GM12878 (cell line): ENCODE data around the gene NGDN. TPM values are rescaled to one million over a fixed set of nuclear protein-coding genes. Genes with fewer than 3 reads are reported as not detected.

Experiments used
- ATAC-seq: fragments of 200-7000 bp; cut with Tn5 transposase; 3 replicates; pipeline ENCODE4 v1.9.1; 2020; ENCODE audit warnings: mild to moderate bottlenecking, moderate library complexity
- BruUV-seq: library from RNA; stranded (reverse); fragments of 400-500 nt; replicated peaks from 2 replicates; lab custom pipeline; 2021; lab: Mats Ljungman, UMichigan
- CTCF ChIA-PET: fragments of 300-600 bp; sonication (Branson Sonifier 250); formaldehyde crosslinking; extraction: SDS; loops from one replicate; lab custom pipeline; 2021; ENCODE audit warnings: inconsistent platforms; lab: Yijun Ruan, JAX
- POLR2A ChIA-PET: fragments of 350-600 bp; formaldehyde crosslinking; extraction: SDS; loops from one replicate; lab custom pipeline; 2021; ENCODE audit warnings: inconsistent platforms; lab: Charles Lee
- RAD21 ChIA-PET: fragments of 300-600 bp; sonication (Branson Sonifier 250); formaldehyde crosslinking; loops from one replicate; lab custom pipeline; 2023; ENCODE audit warnings: antibody characterized with exemption; ENCODE audit not compliant: unreplicated experiment; lab: Charles Lee
- SMC1A ChIA-PET: fragments of 300-600 bp; sonication (Branson Sonifier 250); formaldehyde crosslinking; loops from one replicate; lab custom pipeline; 2023; ENCODE audit not compliant: unreplicated experiment, uncharacterized antibody; lab: Charles Lee
- DNase-seq: peaks from one replicate; pipeline ENCODE4 v3.0.0-alpha.2; 2011; ENCODE audit warnings: low read depth, low spot score
- FAIRE-seq: peaks from 3 replicates; lab custom pipeline; 2011; peaks lifted over from hg19 to GRCh38; lab: Jason Lieb, UNC
- H2AFZ ChIP-seq: 2 replicates; pipeline ENCODE4 v1.6.0; 2011; ENCODE audit warnings: low read depth, low read length, control low read depth; ENCODE audit not compliant: control insufficient read depth
- H3K27ac ChIP-seq: 2 replicates; pipeline ENCODE4 v1.5.1; 2011; ENCODE audit warnings: control low read depth; ENCODE audit not compliant: control insufficient read depth, insufficient read depth
- H3K27me3 ChIP-seq, 2 experiments: replicated peaks in 1 of 2; 2 replicates each; pipeline versions ENCODE4 v1.6.0 to v1.6.1; 2011; ENCODE audit warnings: low read length in 1 of 2; ENCODE audit not compliant: control insufficient read depth in 2 of 2, insufficient read depth in 2 of 2
- H3K36me3 ChIP-seq, 2 experiments: 2 replicates each; pipeline ENCODE4 v1.5.1; 2011; ENCODE audit warnings: low read length in 1 of 2; ENCODE audit not compliant: control insufficient read depth in 2 of 2, insufficient read depth in 2 of 2
- H3K4me1 ChIP-seq: 2 replicates; pipeline ENCODE4 v1.6.1; 2011; ENCODE audit warnings: mild to moderate bottlenecking, low read length, moderate library complexity, mixed read lengths; ENCODE audit not compliant: control insufficient read depth, insufficient read depth
- H3K4me2 ChIP-seq: 2 replicates; pipeline ENCODE4 v1.6.0; 2011; ENCODE audit warnings: control low read depth; ENCODE audit not compliant: control insufficient read depth, insufficient read depth
- H3K4me3 ChIP-seq: fragments of 200-600 bp; sonication (generic); 2 replicates; pipeline ENCODE4 v1.5.1; 2016
- H3K79me2 ChIP-seq: 2 replicates; pipeline ENCODE4 v1.6.0; 2011; ENCODE audit warnings: low read length; ENCODE audit not compliant: control insufficient read depth, insufficient read depth
- H3K9ac ChIP-seq: 2 replicates; pipeline ENCODE4 v1.8.0; 2011; ENCODE audit warnings: low read length, control low read depth, mixed read lengths; ENCODE audit not compliant: control insufficient read depth, insufficient read depth
- H3K9me3 ChIP-seq: replicated peaks from 3 replicates; pipeline ENCODE4 v1.5.1; 2011; ENCODE audit warnings: mild to moderate bottlenecking, low read length; ENCODE audit not compliant: control insufficient read depth, insufficient read depth
- H4K20me1 ChIP-seq: 2 replicates; pipeline ENCODE4 v1.6.0; 2011; ENCODE audit not compliant: control insufficient read depth, insufficient read depth
- ESRRA ChIP-seq: IDR thresholded peaks from 2 replicates; pipeline ENCODE4 v1.6.1; 2012; ENCODE audit warnings: mild to moderate bottlenecking, low read length, improper control_type of control experiment
- GATAD2B ChIP-seq: fragments of 450-650 bp; conservative IDR thresholded peaks from 2 replicates; pipeline ENCODE4 v1.6.1; 2017; ENCODE audit warnings: low read depth, mild to moderate bottlenecking, moderate library complexity
- KDM1A ChIP-seq: fragments of 200-600 bp; sonication (generic); IDR thresholded peaks from 2 replicates; pipeline ENCODE4 v1.6.1; 2016; ENCODE audit warnings: borderline replicate concordance
- LARP7 ChIP-seq: fragments of 450-650 bp; IDR thresholded peaks from 2 replicates; pipeline ENCODE4 v1.6.1; 2017; ENCODE audit warnings: mild to moderate bottlenecking
- MLLT1 ChIP-seq: fragments of 450-650 bp; IDR thresholded peaks from 2 replicates; pipeline ENCODE4 v1.6.1; 2016; ENCODE audit warnings: mild to moderate bottlenecking
- NR2F1 ChIP-seq: fragments of 450-650 bp; conservative IDR thresholded peaks from 2 replicates; pipeline ENCODE4 v1.6.1; 2017; ENCODE audit warnings: mild to moderate bottlenecking
- POLR2AphosphoS2 ChIP-seq: IDR thresholded peaks from 2 replicates; pipeline ENCODE4 v1.6.1; 2011; ENCODE audit warnings: low read depth, mild to moderate bottlenecking, low read length, improper control_type of control experiment, moderate library complexity
- RB1 ChIP-seq: fragments of 450-650 bp; formaldehyde crosslinking; IDR thresholded peaks from 2 replicates; pipeline ENCODE4 v1.6.1; 2017; ENCODE audit warnings: mild to moderate bottlenecking, borderline replicate concordance
- RUNX3 ChIP-seq: IDR thresholded peaks from 2 replicates; pipeline ENCODE4 v1.6.1; 2012; ENCODE audit warnings: low read length, inconsistent platforms
- ZNF687 ChIP-seq: fragments of 450-650 bp; IDR thresholded peaks from 2 replicates; pipeline ENCODE4 v1.6.1; 2017; ENCODE audit warnings: mild to moderate bottlenecking, moderate library complexity
- WGBS: methylation state at CpG from one replicate; pipeline ENCODE4 v1.1.6; 2016; ENCODE audit warnings: low lambda C conversion rate; ENCODE audit not compliant: insufficient replicate concordance, insufficient coverage; ENCODE audit errors: missing lambda C conversion rate; 5-methylcytosine and 5-hydroxymethylcytosine counted together
- in situ Hi-C: fragments of 300-500 bp; cut with MboI; formaldehyde crosslinking; loops from 9 replicates; pipeline ENCODE4 v1.14.3; 2018; ENCODE audit warnings: mixed read lengths
- intact Hi-C: fragments of 100-400 bp; cut with micrococcal nuclease; formaldehyde crosslinking; loops from one replicate; pipeline ENCODE4 v1.14.2; 2022; ENCODE audit not compliant: unreplicated experiment
- polyA plus RNA-seq, 11 experiments: library from polyadenylated mRNA; depleted of rRNA in 4 of 11; unstranded in 6 of 11; stranded (reverse) in 5 of 11; fragments of >200 nt; fragmentation: Nextera tagmentation in 4 of 11; fragmentation: Illumina TruSeq in 1 of 11; extraction: Ambion mirVana in 4 of 11; extraction: Trizol in 1 of 11; gene quantifications; 1 replicate in 1 of 11; 2 replicates in 10 of 11; pipeline versions ENCODE4 v1.2.1 to v1.2.3, GENCODE V29; 2011 to 2016; ENCODE audit warnings: inconsistent platforms in 2 of 11, missing spikeins in 2 of 11, low read depth in 1 of 11
- total RNA-seq, 4 experiments: library from RNA; depleted of rRNA in 3 of 4; stranded (reverse); fragments of >200 nt in 3 of 4; fragmentation: Illumina TruSeq in 1 of 4; extraction: Trizol in 1 of 4; gene quantifications; 2 replicates each; pipeline versions ENCODE4 v1.2.1 to v1.2.3, GENCODE V29; 2013 to 2021

The NGDN gene
- total and polyA plus RNA-seq, 10 of the 15 experiments (the other 5 are each of a cell fraction or from before 2014, with no cell fraction given): 40.4 to 163 (median 71.4) TPM

GRCh38 chr14:23465261-23465660 is 4.2 kb upstream of the NGDN start:
- intact Hi-C loops: loop anchor here (5.0 kb wide), 1 partner anchor 143 kb away; the partner anchor contains the start of gene PABPN1
- no TSS peak for BruUV-seq
- no peak overlapping the region for H2AFZ ChIP-seq
- H3K4me3 ChIP-seq: no peak overlapping the region
- ChIA-PET POLR2A (interaction anchor here (0.7 kb wide), 1 partner anchor 82 kb away, joined by 3 read pairs; no protein-coding TSS in a partner anchor), CTCF (interaction anchor here (1.1 kb wide), 1 partner anchor 13 kb away, joined by 6 read pairs; no protein-coding TSS in a partner anchor), RAD21 (no interaction called here), SMC1A (no interaction called here)
- no peaks in the 10 kb centered on the region for H3K36me3 ChIP-seq
- no peak for ATAC-seq
- no peak overlapping the region for H3K9ac ChIP-seq
- in situ Hi-C loops: no loop called here
- no peak for FAIRE-seq
- H3K27ac ChIP-seq: no peak overlapping the region
- peaks cover 7% of the 10 kb centered on the region for H3K79me2 ChIP-seq
- peaks cover 3% of the 10 kb centered on the region; the same call in 1 of the 3 replicates for H3K9me3 ChIP-seq
- H3K27me3 ChIP-seq: no peaks in the 10 kb centered on the region
- no peak for TF ChIP-seq GATAD2B
- 19% methylated on average over 3 of the region's 3 CpGs for WGBS
- H3K4me2 ChIP-seq: no peak overlapping the region
- no peaks in the 10 kb centered on the region for H4K20me1 ChIP-seq
- no peak for DNase-seq
- H3K4me1 ChIP-seq: peaks cover 6% of the 10 kb centered on the region

GRCh38 chr14:23468704-23469126 is 788 bp upstream of the NGDN start:
- FAIRE-seq: no peak
- H3K4me3 ChIP-seq: peak overlapping the region; percentile 37; the same call in 1 of the 2 replicates
- TSS peak; percentile 58 for BruUV-seq
- H3K9me3 ChIP-seq: peaks cover 3% of the 10 kb centered on the region; the same call in 1 of the 3 replicates
- peaks cover 8% of the 10 kb centered on the region for H3K4me1 ChIP-seq
- POLR2A ChIA-PET: interaction anchor here (0.5 kb wide), 1 partner anchor 35 kb away, joined by 4 read pairs; no protein-coding TSS in a partner anchor
- ATAC-seq: peak; percentile 2; the same call in 1 of the 3 replicates
- RAD21 ChIA-PET: interaction anchor here (0.6 to 0.7 kb wide), 2 partner anchors 120 to 200 kb away, joined by 3 to 4 read pairs; no protein-coding TSS in a partner anchor
- H3K9ac ChIP-seq: no peak overlapping the region; the same call in 1 of the 2 replicates
- peak overlapping the region; percentile 43 for H3K27ac ChIP-seq
- in situ Hi-C loops (no loop called here), intact Hi-C loops (loop anchor here (5.0 kb wide), 1 partner anchor 146 kb away; the partner anchor contains the start of gene PABPN1)
- peak overlapping the region; percentile 96 for H2AFZ ChIP-seq
- DNase-seq: no peak
- no peaks in the 10 kb centered on the region for H4K20me1 ChIP-seq
- WGBS: 92% methylated on average over 15 of the region's 15 CpGs
- CTCF ChIA-PET: interaction anchor here (1.0 to 2.7 kb wide), 10 partner anchors 8 to 348 kb away, joined by 3 to 10 read pairs (median 4); partner anchors contain the start of gene PABPN1
- no peaks in the 10 kb centered on the region for H3K27me3 ChIP-seq
- H3K4me2 ChIP-seq: peak overlapping the region; percentile 74
- peaks cover 0 to 11% of the 10 kb centered on the region in 2 experiments; a peak in 2 of 4 replicates for H3K36me3 ChIP-seq
- peaks cover 16% of the 10 kb centered on the region for H3K79me2 ChIP-seq
- SMC1A ChIA-PET: interaction anchor here (1.3 kb wide), 2 partner anchors 146 to 179 kb away, joined by 3 to 4 read pairs; no protein-coding TSS in a partner anchor
- TF ChIP-seq ZNF687 (no peak), LARP7 (0 out of 2 replicates have a peak, but pooled peaks have one; percentile 71), POLR2AphosphoS2 (no peak), ESRRA (no peak), RUNX3 (no peak), MLLT1 (peak; percentile 94), NR2F1 (0 out of 2 replicates have a peak, but pooled peaks have one; percentile 10), RB1 (peak; percentile 75), KDM1A (no peak)
